Esophagus squamous epithelium (tissue), 5 donors: Measurements from ENCODE around the gene MAP2K5. TPM values are rescaled to one million over a fixed set of nuclear protein-coding genes. Genes with fewer than 3 reads are reported as not detected.

Source experiments
- DNase-seq: peaks from one replicate; lab custom pipeline; 2025; lab: John Stamatoyannopoulos, UW
- H3K27ac ChIP-seq, 4 donors: fragments of 200-600 bp; sonication (generic); one replicate each; pipeline ENCODE4 v1.5.1; 2016 to 2019; ENCODE audit warnings: mild to moderate bottlenecking in 1 of 4
- H3K27me3 ChIP-seq, 4 donors: fragments of 200-600 bp; sonication (generic); 1 replicate in 3 of 4; 2 replicates in 1 of 4; pipeline versions ENCODE4 v1.5.1 to v1.6.0; 2017 to 2021; ENCODE audit warnings: antibody characterized with exemption in 1 of 4
- H3K36me3 ChIP-seq, 3 donors: fragments of 200-600 bp; sonication (generic); one replicate each; pipeline ENCODE4 v1.5.1; 2016 to 2019
- H3K4me1 ChIP-seq, 3 donors: fragments of 200-600 bp; sonication (generic); one replicate each; pipeline ENCODE4 v1.5.1; 2017 to 2019
- H3K4me3 ChIP-seq, 4 donors: fragments of 200-600 bp; sonication (generic); 1 replicate in 3 of 4; 2 replicates in 1 of 4; pipeline ENCODE4 v1.5.1; 2016 to 2019; ENCODE audit warnings: mild to moderate bottlenecking in 2 of 4, moderate library complexity in 1 of 4
- H3K9me3 ChIP-seq, 3 donors: fragments of 200-600 bp; sonication (generic); one replicate each; pipeline ENCODE4 v1.5.1; 2016 to 2019
- CTCF ChIP-seq, 6 experiments: fragments of 450-650 bp in 4 of 6; fragments of 200-600 bp in 2 of 6; sonication (generic) in 2 of 6; IDR thresholded peaks; one replicate each; pipeline ENCODE4 v1.5.1; 2016 to 2019; ENCODE audit warnings: antibody characterized with exemption in 6 of 6, mild to moderate bottlenecking in 4 of 6, moderate library complexity in 4 of 6
- POLR2A ChIP-seq, 4 donors: fragments of 450-650 bp; IDR thresholded peaks; one replicate each; pipeline ENCODE4 v1.6.1; 2017; ENCODE audit warnings: antibody characterized with exemption in 4 of 4, mild to moderate bottlenecking in 4 of 4, moderate library complexity in 3 of 4
- WGBS, 2 donors: methylation state at CpG; one replicate each; pipeline ENCODE4 v1.1.5; 2018; 5-methylcytosine and 5-hydroxymethylcytosine counted together
- intact Hi-C: fragments of 100-400 bp; cut with DNase I; formaldehyde crosslinking; loops from one replicate; pipeline ENCODE4 v1.15.0; 2022
- total RNA-seq, 4 donors: library from RNA; depleted of rRNA; stranded (reverse); fragments of >200 nt; gene quantifications; one replicate each; pipeline ENCODE4 v1.1.0, GENCODE V29; 2016
- donor health status: DM: yes; HTN: yes; CAD: no.

The MAP2K5 gene
- total RNA-seq, 4 donors from 2014 or later, result 5.8 to 8.0 (median 7.0) TPM

DNA sequence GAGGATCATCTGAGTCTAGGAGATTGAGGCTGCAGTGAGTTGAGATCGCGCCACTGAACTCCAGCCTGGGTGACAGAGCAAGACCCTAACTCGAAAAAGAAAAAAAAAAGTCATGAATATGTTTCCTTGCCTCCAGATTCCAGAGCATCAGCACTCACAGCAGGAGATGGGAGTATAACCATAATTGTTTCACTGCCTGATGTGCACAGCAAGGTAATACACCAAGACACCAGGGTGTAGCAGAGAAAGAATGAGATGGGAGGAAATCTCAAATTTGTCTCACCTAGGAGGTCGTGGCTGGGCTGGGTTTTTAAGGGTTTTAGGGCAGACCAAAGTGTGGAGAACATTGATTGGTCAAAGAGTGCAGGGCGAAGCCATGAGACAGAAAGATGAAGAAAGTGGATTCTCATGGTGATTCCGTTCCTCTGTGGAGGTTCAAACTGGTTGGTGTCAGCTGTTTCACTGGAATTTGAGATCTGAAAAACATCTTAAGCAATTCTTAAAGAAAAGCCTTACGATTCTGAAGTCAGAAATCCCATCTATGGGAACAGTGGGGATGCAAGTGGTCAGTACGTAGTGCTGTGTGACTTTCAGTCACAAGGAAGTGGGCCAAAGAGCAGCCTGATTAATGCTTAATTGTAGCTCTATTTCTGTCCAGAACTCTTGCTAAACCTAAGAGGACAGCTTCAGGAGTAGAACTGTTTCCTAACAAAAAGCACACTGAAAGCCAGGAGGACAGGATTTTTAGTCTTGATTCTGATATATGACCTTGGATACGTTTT, 29.4 kb upstream of the MAP2K5 start:
- H3K36me3 ChIP-seq, result peaks cover 0 to 47% (median 0%) of the 10 kb centered on the region in 3 donors
- H3K4me3 ChIP-seq, result no peak overlapping the region
- H3K27me3 ChIP-seq, result no peaks in the 10 kb centered on the region
- intact Hi-C loops, result no loop called here
- 77 to 82% methylated on average over 9 of the region's 9 CpGs for WGBS, 2 donors
- no peaks in the 10 kb centered on the region for H3K9me3 ChIP-seq
- TF ChIP-seq CTCF (IDR thresholded peaks at IDR 0.05) (no peak), POLR2A (IDR thresholded peaks at IDR 0.05) (no peak)
- H3K4me1 ChIP-seq, result no peaks in the 10 kb centered on the region
- no peak for DNase-seq
- no peak overlapping the region for H3K27ac ChIP-seq

DNA sequence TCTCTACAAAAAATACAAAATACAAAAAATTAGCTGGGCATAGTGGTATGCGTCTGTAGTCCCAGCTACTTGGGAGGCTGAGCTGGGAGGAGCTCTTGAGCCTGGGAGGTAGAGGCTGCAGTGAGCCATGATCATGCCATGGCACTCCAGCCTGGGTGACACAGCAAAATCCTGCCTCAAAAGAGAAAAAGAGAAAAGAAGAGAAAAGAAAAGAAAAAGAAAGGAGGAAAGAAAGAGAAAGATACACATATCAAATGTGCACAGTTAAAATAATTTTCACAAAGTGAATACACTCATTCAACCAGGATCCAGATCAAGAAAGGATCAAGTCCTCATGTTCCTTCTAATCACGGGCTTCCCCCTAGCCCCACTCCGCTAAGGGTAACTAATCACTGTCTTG, 27.4 kb upstream of the MAP2K5 start:
- peaks cover 0 to 4% (median 0%) of the 10 kb centered on the region in 3 donors for H3K4me1 ChIP-seq
- no peak for DNase-seq
- no peak overlapping the region for H3K4me3 ChIP-seq
- 94 to 95% methylated on average over 3 of the region's 3 CpGs for WGBS, 2 donors
- no peaks in the 10 kb centered on the region for H3K9me3 ChIP-seq
- H3K27me3 ChIP-seq, result no peaks in the 10 kb centered on the region
- H3K36me3 ChIP-seq, result peaks cover 0 to 44% (median 0%) of the 10 kb centered on the region in 3 donors
- intact Hi-C loops, result no loop called here
- no peak overlapping the region for H3K27ac ChIP-seq
- no peak for TF ChIP-seq CTCF (IDR thresholded peaks at IDR 0.05)
- TF ChIP-seq POLR2A (IDR thresholded peaks at IDR 0.05), result no peak

DNA sequence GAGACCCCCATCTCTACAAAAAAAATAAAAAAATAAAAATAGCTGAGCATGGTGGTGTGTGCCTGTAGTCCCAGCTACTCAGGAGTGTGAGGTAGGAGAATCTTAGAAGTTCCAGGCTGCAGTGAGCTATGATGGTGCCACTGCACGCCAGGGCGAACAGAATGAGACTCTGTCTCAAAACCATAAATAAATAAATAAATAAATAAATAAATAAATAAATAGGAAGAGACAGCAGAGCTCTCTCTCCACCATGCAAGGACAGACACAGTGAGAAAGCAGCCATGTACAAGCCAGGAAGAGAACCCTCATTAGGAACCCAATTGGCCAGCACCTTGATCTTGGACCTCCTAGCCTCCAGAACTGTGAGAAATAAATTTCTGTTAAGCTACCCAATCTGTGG, 26.9 kb upstream of the MAP2K5 start:
- H3K9me3 ChIP-seq, result no peaks in the 10 kb centered on the region
- TF ChIP-seq POLR2A (IDR thresholded peaks at IDR 0.05), result no peak
- TF ChIP-seq CTCF (IDR thresholded peaks at IDR 0.05), result no peak
- WGBS, 2 donors, result 94 to 100% methylated on average over 2 of the region's 2 CpGs
- no peak overlapping the region for H3K27ac ChIP-seq
- no peak overlapping the region for H3K4me3 ChIP-seq
- DNase-seq, result no peak
- peaks cover 0 to 42% (median 0%) of the 10 kb centered on the region in 3 donors for H3K36me3 ChIP-seq
- intact Hi-C loops, result no loop called here
- peaks cover 0 to 9% (median 0%) of the 10 kb centered on the region in 3 donors for H3K4me1 ChIP-seq
- H3K27me3 ChIP-seq, result no peaks in the 10 kb centered on the region

- 13 to 16% methylated on average over 19 to 20 of the region's 24 CpGs for WGBS, 2 donors
- intact Hi-C loops, result loop anchor here (5.0 kb wide), 1 partner anchor 317 kb away; no protein-coding TSS in a partner anchor
- Histone ChIP-seq H3K4me3 (peak overlapping the region; percentile 68 to 98 (median 88)), H3K27me3 (no peaks in the 10 kb centered on the region), H3K36me3 (peaks cover 0 to 7% (median 0%) of the 10 kb centered on the region in 3 donors), H3K4me1 (peaks cover 6 to 44% (median 9%) of the 10 kb centered on the region in 3 donors), H3K27ac (peak overlapping the region; percentile 92 to 98 (median 96)), H3K9me3 (no peaks in the 10 kb centered on the region)
- no peak for TF ChIP-seq CTCF (IDR thresholded peaks at IDR 0.05)
- TF ChIP-seq POLR2A (IDR thresholded peaks at IDR 0.05), result no peak
- no peak for DNase-seq
These were observed 22.0 kb upstream of the MAP2K5 start for GRCh38 chr15:67520321-67521028.
